K562 (cell line): Measurements from ENCODE around the gene DTNBP1. TPM values are rescaled to one million over a fixed set of nuclear protein-coding genes. Genes with fewer than 3 reads are reported as not detected.

Source experiments
- CREB3L1 ChIP-seq: fragments of 450-650 bp; IDR thresholded peaks from 2 replicates; pipeline ENCODE4 v1.6.1; 2014; ENCODE audit warnings: low read depth, mild to moderate bottlenecking, moderate library complexity, borderline replicate concordance
- DNMT1 ChIP-seq: fragments of 450-650 bp; IDR thresholded peaks from 2 replicates; pipeline ENCODE4 v1.6.1; 2016; ENCODE audit warnings: antibody characterized with exemption, mild to moderate bottlenecking
- E4F1 ChIP-seq: fragments of 250-450 bp; sonication (Bioruptor Pico); IDR thresholded peaks from 2 replicates; pipeline ENCODE4 v1.5.0; 2021; ENCODE audit warnings: mild to moderate bottlenecking, borderline replicate concordance
- EHMT2 ChIP-seq: fragments of 450-650 bp; IDR thresholded peaks from 2 replicates; pipeline ENCODE4 v1.6.1; 2018; ENCODE audit warnings: antibody characterized with exemption
- FOXK1 ChIP-seq: sonication (generic); formaldehyde crosslinking; IDR thresholded peaks from 2 replicates; pipeline ENCODE4 v1.8.0; 2022; ENCODE audit warnings: missing genetic modification reagents, mild to moderate bottlenecking, borderline replicate concordance
- KDM4B ChIP-seq, 2 experiments: fragments of 450-650 bp in 1 of 2; sonication (generic) in 1 of 2; IDR thresholded peaks; 2 replicates each; pipeline ENCODE4 v1.6.1; 2016 to 2017; ENCODE audit warnings: borderline replicate concordance in 2 of 2, antibody characterized with exemption in 1 of 2, low read depth in 1 of 2, mild to moderate bottlenecking in 1 of 2
- MGA ChIP-seq: fragments of 450-650 bp; IDR thresholded peaks from 2 replicates; pipeline ENCODE4 v1.6.1; 2016; ENCODE audit warnings: mild to moderate bottlenecking, moderate library complexity
- NR3C1 ChIP-seq: sonication (generic); formaldehyde crosslinking; IDR thresholded peaks from 2 replicates; pipeline ENCODE4 v1.8.1; 2022; ENCODE audit warnings: missing genetic modification reagents
- POLR2A ChIP-seq: fragments of 450-650 bp; conservative IDR thresholded peaks from 2 replicates; pipeline ENCODE4 v1.6.1; 2016
- PTBP1 ChIP-seq: fragments of 200-400 bp; formaldehyde crosslinking; IDR thresholded peaks from 2 replicates; pipeline ENCODE4 v1.6.1; 2017; ENCODE audit warnings: low read depth, low read length
- RFX1 ChIP-seq: fragments of 450-650 bp; IDR thresholded peaks from 2 replicates; pipeline ENCODE4 v1.6.1; 2016; ENCODE audit warnings: mild to moderate bottlenecking, moderate library complexity
- SMC3 ChIP-seq: conservative IDR thresholded peaks from 2 replicates; pipeline ENCODE4 v1.6.1; 2011; ENCODE audit warnings: low read depth, low read length, improper control_type of control experiment; ENCODE audit not compliant: insufficient read depth
- ZNF12 ChIP-seq: sonication (generic); formaldehyde crosslinking; IDR thresholded peaks from 2 replicates; pipeline ENCODE4 v1.4.0; 2020; ENCODE audit warnings: mild to moderate bottlenecking, missing genetic modification reagents
- polyA plus RNA-seq, 8 experiments: library from polyadenylated mRNA; depleted of rRNA in 4 of 8; stranded (reverse) in 5 of 8; unstranded in 3 of 8; fragments of >200 nt; fragmentation: Nextera tagmentation in 2 of 8; fragmentation: Illumina TruSeq in 1 of 8; extraction: Ambion mirVana in 2 of 8; extraction: Trizol in 1 of 8; gene quantifications; 2 replicates each; pipeline versions ENCODE4 v1.2.1 to v1.2.3, GENCODE V29; 2011 to 2014; ENCODE audit warnings: inconsistent platforms in 1 of 8, missing spikeins in 1 of 8
- total RNA-seq, 7 experiments: library from RNA; depleted of rRNA in 6 of 7; stranded (reverse); fragments of >200 nt in 6 of 7; fragmentation: Illumina TruSeq in 2 of 7; extraction: Trizol in 2 of 7; gene quantifications; 2 replicates each; pipeline versions ENCODE4 v1.2.1 to v1.2.3, GENCODE V29; 2011 to 2021; ENCODE audit warnings: low replicate concordance in 1 of 7

DTNBP1 gene
- total and polyA plus RNA-seq, 9 of the 15 experiments (the other 6 are each of a cell fraction or from before 2014, with no cell fraction given): 16.7 to 54.5 (median 21.4) TPM

GRCh38 chr6:15509335-15509933, 153.4 kb downstream of the DTNBP1 start (continued):
- peak; percentile 43; the same call in 1 of the 2 replicates for TF ChIP-seq CREB3L1
- no peak for TF ChIP-seq ZNF12 (CRISPR knock-in tag)
- TF ChIP-seq EHMT2: peak; percentile 51; the same call in 1 of the 2 replicates
- TF ChIP-seq MGA: peak; percentile 50
- TF ChIP-seq POLR2A: no peak; the same call in 1 of the 2 replicates
- no peak for TF ChIP-seq PTBP1
- TF ChIP-seq FOXK1 (CRISPR knock-in tag): 0 out of 2 replicates have a peak, but pooled peaks have one; percentile 61
- TF ChIP-seq RFX1: no peak
- no peak for TF ChIP-seq DNMT1
- no peak for TF ChIP-seq SMC3
- TF ChIP-seq KDM4B (IDR thresholded peaks at IDR 0.05; ENCODE audit: borderline replicate concordance in 2 of 2, low read depth in 1 of 2): peak in 1 of 2 experiments; percentile 65; a peak in 1 of 4 replicates
- no peak for TF ChIP-seq E4F1 (CRISPR knock-in tag)
- no peak for TF ChIP-seq NR3C1 (CRISPR knock-in tag)
